Right lobe of liver (tissue), 6 donors: Measurements from ENCODE around the gene CHRDL1. TPM values are rescaled to one million over a fixed set of nuclear protein-coding genes. Genes with fewer than 3 reads are reported as not detected.

ENCODE experiments used
- ATAC-seq, 4 donors: fragments of 200-7000 bp; cut with Tn5 transposase; one replicate each; pipeline ENCODE4 v1.9.1; 2020; ENCODE audit warnings: mild to moderate bottlenecking in 4 of 4, moderate library complexity in 4 of 4
- DNase-seq, 3 donors: peaks; one replicate each; pipeline ENCODE4 v3.0.0-alpha.2; 2020
- H3K27ac ChIP-seq, 3 donors: fragments of 200-600 bp; one replicate each; pipeline ENCODE4 v1.8.0; 2022
- H3K27me3 ChIP-seq, 2 donors: fragments of 200-600 bp; one replicate each; pipeline ENCODE4 v1.8.0; 2022
- H3K36me3 ChIP-seq, 4 donors: fragments of 200-600 bp; sonication (generic) in 1 of 4; one replicate each; pipeline versions ENCODE4 v1.5.1 to v1.8.0; 2017 to 2022; ENCODE audit warnings: control low read depth in 1 of 4
- H3K4me1 ChIP-seq, 4 donors: fragments of 200-600 bp; sonication (generic) in 1 of 4; one replicate each; pipeline versions ENCODE4 v1.5.1 to v1.8.0; 2017 to 2022; ENCODE audit warnings: control low read depth in 1 of 4
- H3K4me3 ChIP-seq, 3 donors: fragments of 200-600 bp; one replicate each; pipeline ENCODE4 v1.8.0; 2022
- H3K9me3 ChIP-seq, 4 donors: fragments of 200-600 bp; sonication (generic) in 1 of 4; one replicate each; pipeline versions ENCODE4 v1.5.1 to v1.8.0; 2017 to 2022; ENCODE audit warnings: control low read depth in 1 of 4
- POLR2A ChIP-seq: fragments of 450-650 bp; IDR thresholded peaks from one replicate; pipeline ENCODE4 v1.6.1; 2017; ENCODE audit warnings: antibody characterized with exemption, mild to moderate bottlenecking
- WGBS: methylation state at CpG from one replicate; pipeline ENCODE4 v1.1.6; 2018; ENCODE audit warnings: low coverage, low lambda C conversion rate; ENCODE audit not compliant: insufficient coverage; ENCODE audit errors: missing lambda C conversion rate; 5-methylcytosine and 5-hydroxymethylcytosine counted together
- intact Hi-C, 2 donors: fragments of 100-400 bp; cut with DNase I; formaldehyde crosslinking; loops; one replicate each; pipeline versions ENCODE4 v1.11.2 to v1.14.1; 2022
- total RNA-seq, 6 experiments: library from RNA; depleted of rRNA in 2 of 6; stranded (reverse); fragments of >200 nt in 2 of 6; fragmentation: NEBNext Ultra II Directional in 3 of 6; extraction: Animal tissue kit (Norgen Biotek cat#: 25700) in 3 of 6; gene quantifications; one replicate each; pipeline versions ENCODE4 v1.1.0 to v1.2.4, GENCODE V29; 2016 to 2023
- TF ChIP-seq, protein P1 (sequence below), 4 donors: fragments of 200-600 bp in 3 of 4; fragments of 450-650 bp in 1 of 4; IDR thresholded peaks; one replicate each; pipeline versions ENCODE4 v1.5.1 to v1.8.0; 2016 to 2022; ENCODE audit warnings: antibody characterized with exemption in 4 of 4, mild to moderate bottlenecking in 2 of 4
- donor health status: DM: no; HTN: yes; CAD: no.
- donor health status: DM: no; HTN: no; CAD: no.
- donor health status: DM: no; HTN: no; CAD: no.
- donor health status: DM: no; HTN: yes; CAD: no.
- donor health status: DM: no; HTN: yes; CAD: no.

CHRDL1 gene
- total RNA-seq, 6 experiments from 2014 or later: 0.05 to 0.56 (median 0.21) TPM

- intact Hi-C loops: no loop called here
- DNase-seq (no peak), ATAC-seq (no peak)
- H3K4me1 ChIP-seq: no peaks in the 10 kb centered on the region
- no peak overlapping the region for H3K27ac ChIP-seq
- no peaks in the 10 kb centered on the region for H3K9me3 ChIP-seq
- H3K27me3 ChIP-seq: peaks cover 0 to 5% of the 10 kb centered on the region in 2 donors
- 33% methylated on average over 2 of the region's 2 CpGs for WGBS
- no peaks in the 10 kb centered on the region for H3K36me3 ChIP-seq
- no peak overlapping the region for H3K4me3 ChIP-seq
- TF ChIP-seq, protein P1, sequence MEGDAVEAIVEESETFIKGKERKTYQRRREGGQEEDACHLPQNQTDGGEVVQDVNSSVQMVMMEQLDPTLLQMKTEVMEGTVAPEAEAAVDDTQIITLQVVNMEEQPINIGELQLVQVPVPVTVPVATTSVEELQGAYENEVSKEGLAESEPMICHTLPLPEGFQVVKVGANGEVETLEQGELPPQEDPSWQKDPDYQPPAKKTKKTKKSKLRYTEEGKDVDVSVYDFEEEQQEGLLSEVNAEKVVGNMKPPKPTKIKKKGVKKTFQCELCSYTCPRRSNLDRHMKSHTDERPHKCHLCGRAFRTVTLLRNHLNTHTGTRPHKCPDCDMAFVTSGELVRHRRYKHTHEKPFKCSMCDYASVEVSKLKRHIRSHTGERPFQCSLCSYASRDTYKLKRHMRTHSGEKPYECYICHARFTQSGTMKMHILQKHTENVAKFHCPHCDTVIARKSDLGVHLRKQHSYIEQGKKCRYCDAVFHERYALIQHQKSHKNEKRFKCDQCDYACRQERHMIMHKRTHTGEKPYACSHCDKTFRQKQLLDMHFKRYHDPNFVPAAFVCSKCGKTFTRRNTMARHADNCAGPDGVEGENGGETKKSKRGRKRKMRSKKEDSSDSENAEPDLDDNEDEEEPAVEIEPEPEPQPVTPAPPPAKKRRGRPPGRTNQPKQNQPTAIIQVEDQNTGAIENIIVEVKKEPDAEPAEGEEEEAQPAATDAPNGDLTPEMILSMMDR (IDR thresholded peaks at IDR 0.05): no peak
- no peak for TF ChIP-seq POLR2A
Observed at GRCh38 chrX:110706446-110706845, 89.2 kb downstream of the CHRDL1 start.

- DNase-seq: no peak
- no peaks in the 10 kb centered on the region for H3K4me1 ChIP-seq
Observed at GRCh38 chrX:110703641-110704040, 92.0 kb downstream of the CHRDL1 start.

GRCh38 chrX:110699109-110699508 lies 96.5 kb downstream of the CHRDL1 start:
- H3K36me3 ChIP-seq: no peaks in the 10 kb centered on the region
- no peak overlapping the region for H3K27ac ChIP-seq
- no peak for TF ChIP-seq POLR2A
- TF ChIP-seq, protein P1 (IDR thresholded peaks at IDR 0.05): no peak
- H3K4me3 ChIP-seq: no peak overlapping the region
- ATAC-seq (no peak), DNase-seq (no peak)
- no peaks in the 10 kb centered on the region for H3K9me3 ChIP-seq
- H3K4me1 ChIP-seq: no peaks in the 10 kb centered on the region
- intact Hi-C loops: no loop called here
- peaks cover 0 to under 1% of the 10 kb centered on the region in 2 donors for H3K27me3 ChIP-seq

More at GRCh38 chrX:110703641-110704040, 92.0 kb downstream of the CHRDL1 start:
- no peak overlapping the region for H3K4me3 ChIP-seq
- no peak for TF ChIP-seq POLR2A
- WGBS: 22% methylated on average over 4 of the region's 4 CpGs
- intact Hi-C loops: no loop called here
- no peaks in the 10 kb centered on the region for H3K36me3 ChIP-seq
- peaks cover 0 to 5% of the 10 kb centered on the region in 2 donors for H3K27me3 ChIP-seq
- peak in 1 of 4 donors; percentile 42 for ATAC-seq
- no peak overlapping the region for H3K27ac ChIP-seq
- no peaks in the 10 kb centered on the region for H3K9me3 ChIP-seq

GRCh38 chrX:110698696-110699095 lies 96.9 kb downstream of the CHRDL1 start:
- H3K4me1 ChIP-seq: no peaks in the 10 kb centered on the region
- no peak overlapping the region for H3K4me3 ChIP-seq
- ATAC-seq: no peak
- DNase-seq: no peak
- TF ChIP-seq, protein P1 (IDR thresholded peaks at IDR 0.05): no peak
- TF ChIP-seq POLR2A: no peak
- intact Hi-C loops: no loop called here
- H3K27ac ChIP-seq: no peak overlapping the region
- H3K36me3 ChIP-seq: no peaks in the 10 kb centered on the region
- H3K27me3 ChIP-seq: no peaks in the 10 kb centered on the region
- no peaks in the 10 kb centered on the region for H3K9me3 ChIP-seq

GRCh38 chrX:110692866-110693265 lies 102.8 kb downstream of the CHRDL1 start:
- Histone ChIP-seq H3K27me3 (no peaks in the 10 kb centered on the region), H3K4me3 (no peak overlapping the region), H3K9me3 (no peaks in the 10 kb centered on the region), H3K27ac (no peak overlapping the region), H3K4me1 (no peaks in the 10 kb centered on the region), H3K36me3 (no peaks in the 10 kb centered on the region)
- DNase-seq (no peak), ATAC-seq (no peak)
- 20% methylated on average over 4 of the region's 4 CpGs for WGBS
- intact Hi-C loops: no loop called here
- TF ChIP-seq, protein P1 (IDR thresholded peaks at IDR 0.05): no peak
- TF ChIP-seq POLR2A: no peak
